ENCODE results near the gene LASP1NB.
"Not testable (repeated sequence)": the region's sequence is repeated elsewhere in the genome, so short reads cannot be mapped to it uniquely, and the experiment has no call there.

Gene LASP1NB

GRCh38 chr17:38920374-38921291 lies 4.8 kb upstream of the LASP1NB start:
- Histone ChIP-seq H3K4me3 (ENCODE audit: low read length) (no peak overlapping the region), H3K27ac (ENCODE audit: low read length) (no peak overlapping the region), H3K36me3 (ENCODE audit: control insufficient read depth, low read depth, low read length) (peaks cover 9% of the 10 kb centered on the region), H3K4me1 (ENCODE audit: control insufficient read depth, low read depth, low read length) (peaks cover 16% of the 10 kb centered on the region), H3K27me3 (ENCODE audit: control insufficient read depth, insufficient read depth, low read length) (no peaks in the 10 kb centered on the region), H3K9ac (ENCODE audit: low read length) (no peak overlapping the region), H3K9me3 (ENCODE audit: control insufficient read depth, low read depth, low read length) (no peaks in the 10 kb centered on the region)

- peaks cover 5% of the 10 kb centered on the region for H3K36me3 ChIP-seq (ENCODE audit: control insufficient read depth, low read depth, low read length)
- H3K9me3 ChIP-seq (ENCODE audit: control insufficient read depth, low read depth, low read length): no peaks in the 10 kb centered on the region
- H3K4me1 ChIP-seq (ENCODE audit: control insufficient read depth, low read depth, low read length): peaks cover 22% of the 10 kb centered on the region
- no peak overlapping the region for H3K9ac ChIP-seq (ENCODE audit: low read length)
- H3K27ac ChIP-seq (ENCODE audit: low read length): no peak overlapping the region
- no peaks in the 10 kb centered on the region for H3K27me3 ChIP-seq (ENCODE audit: control insufficient read depth, insufficient read depth, low read length)
- no peak overlapping the region for H3K4me3 ChIP-seq (ENCODE audit: low read length)
Observed at GRCh38 chr17:38921756-38922411, 3.5 kb upstream of the LASP1NB start.

DNA sequence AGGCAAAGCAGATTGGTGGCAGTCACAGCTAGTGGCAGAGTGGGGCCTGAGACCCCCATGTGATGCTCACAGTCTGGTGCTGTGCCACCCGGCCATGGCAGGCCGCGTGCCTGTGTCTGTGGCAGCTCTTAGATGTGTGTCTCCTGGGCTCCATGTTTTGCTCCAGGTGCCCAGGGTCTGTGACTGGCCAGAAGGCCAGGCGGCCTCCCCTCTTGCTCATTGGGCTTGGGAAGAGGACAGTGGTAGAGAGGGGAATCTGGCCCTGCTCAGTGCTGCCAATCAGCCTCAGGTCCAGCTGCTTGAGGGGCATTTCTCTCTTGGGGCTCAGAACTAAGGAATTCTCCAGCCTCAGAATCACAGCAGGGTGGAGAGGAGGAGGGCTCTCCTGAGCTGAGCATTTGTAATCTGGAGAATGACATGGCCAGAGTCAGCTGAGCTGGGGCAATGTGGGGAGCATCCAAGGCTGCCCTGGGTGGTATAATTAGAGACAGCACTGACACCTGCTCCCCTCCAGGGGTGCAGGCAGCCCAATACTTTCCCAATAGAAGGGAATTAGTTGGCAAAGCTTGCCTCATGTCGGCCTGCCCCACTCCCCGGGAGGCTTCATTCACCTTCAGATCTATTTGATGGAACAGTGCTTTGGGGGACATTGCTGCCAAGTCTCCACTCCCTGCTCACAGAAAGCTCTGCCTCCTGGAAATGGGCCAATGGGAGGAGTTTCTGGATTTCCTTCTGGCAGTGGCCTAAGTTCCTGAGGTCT lies 2.7 kb upstream of the LASP1NB start:
- H3K27ac ChIP-seq (ENCODE audit: low read length): no peak overlapping the region
- peaks cover 5% of the 10 kb centered on the region for H3K36me3 ChIP-seq (ENCODE audit: control insufficient read depth, low read depth, low read length)
- H3K4me3 ChIP-seq (ENCODE audit: low read length): no peak overlapping the region
- no peaks in the 10 kb centered on the region for H3K27me3 ChIP-seq (ENCODE audit: control insufficient read depth, insufficient read depth, low read length)
- H3K4me1 ChIP-seq (ENCODE audit: control insufficient read depth, low read depth, low read length): peaks cover 22% of the 10 kb centered on the region
- H3K9me3 ChIP-seq (ENCODE audit: control insufficient read depth, low read depth, low read length): no peaks in the 10 kb centered on the region
- no peak overlapping the region for H3K9ac ChIP-seq (ENCODE audit: low read length)

DNA sequence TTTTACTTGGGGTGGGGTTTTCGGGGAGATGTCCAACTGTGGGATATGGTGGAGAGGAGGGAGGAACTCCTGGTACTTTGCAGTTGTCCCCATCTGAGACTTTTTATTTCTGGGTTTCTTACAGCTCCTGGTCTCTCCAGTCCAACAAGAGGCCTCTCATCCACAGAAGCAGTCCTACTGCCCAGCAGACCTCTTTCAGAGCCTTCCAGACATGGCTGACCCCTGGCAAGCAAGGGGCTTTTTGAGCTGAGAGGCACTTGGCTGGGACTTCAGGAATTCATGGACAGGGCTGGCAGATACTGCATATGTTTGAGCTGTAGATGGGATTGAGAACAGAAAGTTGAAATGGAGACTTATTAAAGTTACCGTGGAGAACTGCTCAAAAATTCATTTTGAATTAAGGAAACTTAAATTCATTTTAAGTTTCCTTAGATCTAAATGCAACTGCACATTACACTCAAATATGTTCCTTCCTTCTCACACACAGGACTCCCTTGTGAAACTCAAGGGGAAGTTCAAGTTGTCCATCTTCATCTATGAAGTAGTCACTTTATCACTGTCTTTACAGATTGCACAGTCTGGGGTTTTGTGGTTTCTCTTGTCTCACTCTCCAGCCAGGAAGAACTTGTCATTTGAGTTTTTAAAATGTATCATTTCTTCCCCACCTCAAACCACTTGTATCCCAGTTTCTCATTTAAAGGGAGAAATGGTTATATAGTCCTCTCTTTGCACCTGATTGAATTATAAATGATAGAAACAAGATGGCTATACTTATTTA lies 1.1 kb downstream of the LASP1NB start:
- Histone ChIP-seq H3K9ac (ENCODE audit: low read length) (no peak overlapping the region), H3K4me1 (ENCODE audit: control insufficient read depth, low read depth, low read length) (peaks cover 22% of the 10 kb centered on the region), H3K27ac (ENCODE audit: low read length) (no peak overlapping the region), H3K9me3 (ENCODE audit: control insufficient read depth, low read depth, low read length) (no peaks in the 10 kb centered on the region), H3K4me3 (ENCODE audit: low read length) (peak overlapping the region; percentile 51), H3K36me3 (ENCODE audit: control insufficient read depth, low read depth, low read length) (no peaks in the 10 kb centered on the region), H3K27me3 (ENCODE audit: control insufficient read depth, insufficient read depth, low read length) (no peaks in the 10 kb centered on the region)

GRCh38 chr17:38930782-38931181 lies 5.4 kb downstream of the LASP1NB start:
- H3K4me3 ChIP-seq (ENCODE audit: low read length); H3K27ac ChIP-seq (ENCODE audit: low read length); H3K27me3 ChIP-seq (ENCODE audit: control insufficient read depth, insufficient read depth, low read length); H3K9me3 ChIP-seq (ENCODE audit: control insufficient read depth, low read depth, low read length); H3K9ac ChIP-seq (ENCODE audit: low read length); H3K4me1 ChIP-seq (ENCODE audit: control insufficient read depth, low read depth, low read length); H3K36me3 ChIP-seq (ENCODE audit: control insufficient read depth, low read depth, low read length): not testable (repeated sequence)

DNA sequence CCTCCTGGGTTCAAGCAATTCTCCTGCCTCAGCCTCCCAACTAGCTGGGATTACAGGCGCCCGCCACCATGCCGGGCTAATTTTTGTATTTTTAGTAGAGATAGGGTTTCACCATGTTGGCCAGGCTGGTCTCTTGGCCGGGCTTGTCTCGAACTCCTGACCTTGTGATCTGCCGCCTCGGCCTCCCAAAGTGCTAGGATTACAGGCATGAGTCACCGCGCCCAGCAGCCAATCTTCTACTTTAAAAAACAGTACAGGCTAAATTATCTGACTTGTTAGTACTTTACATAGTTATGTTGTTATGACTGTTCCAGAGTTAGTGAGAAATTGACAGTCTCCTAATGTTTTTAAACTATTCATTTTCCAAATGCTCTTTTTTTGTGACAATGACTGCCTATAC lies 8.5 kb downstream of the LASP1NB start:
- not testable (repeated sequence) for H3K36me3 ChIP-seq (ENCODE audit: control insufficient read depth, low read depth, low read length); H3K9me3 ChIP-seq (ENCODE audit: control insufficient read depth, low read depth, low read length); H3K4me3 ChIP-seq (ENCODE audit: low read length); H3K4me1 ChIP-seq (ENCODE audit: control insufficient read depth, low read depth, low read length); H3K9ac ChIP-seq (ENCODE audit: low read length); H3K27me3 ChIP-seq (ENCODE audit: control insufficient read depth, insufficient read depth, low read length); H3K27ac ChIP-seq (ENCODE audit: low read length)

DNA sequence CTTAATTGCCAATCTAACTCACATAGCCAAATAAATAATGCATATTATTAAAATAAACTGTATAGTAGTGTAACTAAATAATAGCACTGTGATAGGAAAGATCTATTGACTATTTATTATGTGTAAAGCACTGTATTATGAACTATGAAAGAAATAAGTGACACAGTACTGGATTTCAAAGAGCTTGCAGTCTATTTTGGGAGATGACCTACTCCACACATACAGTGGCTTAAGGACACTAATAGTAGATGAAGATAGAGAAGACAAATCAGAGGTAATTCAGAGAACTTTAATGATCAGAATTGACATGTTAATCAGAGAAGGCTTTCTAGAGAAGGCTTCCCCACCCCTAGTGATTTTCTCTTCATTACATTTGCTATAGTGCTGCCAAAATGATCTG lies 14.6 kb downstream of the LASP1NB start:
- Histone ChIP-seq H3K4me1 (ENCODE audit: control insufficient read depth, low read depth, low read length) (no peaks in the 10 kb centered on the region), H3K9ac (ENCODE audit: low read length) (no peak overlapping the region), H3K9me3 (ENCODE audit: control insufficient read depth, low read depth, low read length) (no peaks in the 10 kb centered on the region), H3K27ac (ENCODE audit: low read length) (no peak overlapping the region), H3K27me3 (ENCODE audit: control insufficient read depth, insufficient read depth, low read length) (no peaks in the 10 kb centered on the region), H3K36me3 (ENCODE audit: control insufficient read depth, low read depth, low read length) (no peaks in the 10 kb centered on the region), H3K4me3 (ENCODE audit: low read length) (no peak overlapping the region)

DNA sequence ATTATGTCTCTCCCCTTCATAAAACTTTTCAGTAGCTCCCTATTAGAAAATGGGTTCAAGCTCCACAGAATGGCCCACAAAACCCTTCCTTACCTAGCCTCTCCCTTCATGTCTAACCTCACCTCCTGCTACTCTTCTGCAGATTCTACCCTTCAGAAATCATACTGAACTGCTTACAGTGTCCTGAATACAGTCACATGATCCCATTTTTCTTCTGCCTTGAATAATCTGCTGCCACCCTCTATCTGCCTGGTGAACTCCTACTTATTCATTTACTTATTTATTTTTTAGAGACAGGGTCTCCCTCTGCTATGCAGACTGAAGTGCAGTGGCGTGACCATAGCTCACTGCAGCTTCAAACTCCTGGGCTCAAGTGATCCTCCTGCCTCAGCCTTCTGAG lies 15.0 kb downstream of the LASP1NB start:
- no peaks in the 10 kb centered on the region for H3K9me3 ChIP-seq (ENCODE audit: control insufficient read depth, low read depth, low read length)
- H3K4me3 ChIP-seq (ENCODE audit: low read length): no peak overlapping the region
- H3K27me3 ChIP-seq (ENCODE audit: control insufficient read depth, insufficient read depth, low read length): no peaks in the 10 kb centered on the region
- no peaks in the 10 kb centered on the region for H3K4me1 ChIP-seq (ENCODE audit: control insufficient read depth, low read depth, low read length)
- no peak overlapping the region for H3K27ac ChIP-seq (ENCODE audit: low read length)
- no peaks in the 10 kb centered on the region for H3K36me3 ChIP-seq (ENCODE audit: control insufficient read depth, low read depth, low read length)
- H3K9ac ChIP-seq (ENCODE audit: low read length): no peak overlapping the region

DNA sequence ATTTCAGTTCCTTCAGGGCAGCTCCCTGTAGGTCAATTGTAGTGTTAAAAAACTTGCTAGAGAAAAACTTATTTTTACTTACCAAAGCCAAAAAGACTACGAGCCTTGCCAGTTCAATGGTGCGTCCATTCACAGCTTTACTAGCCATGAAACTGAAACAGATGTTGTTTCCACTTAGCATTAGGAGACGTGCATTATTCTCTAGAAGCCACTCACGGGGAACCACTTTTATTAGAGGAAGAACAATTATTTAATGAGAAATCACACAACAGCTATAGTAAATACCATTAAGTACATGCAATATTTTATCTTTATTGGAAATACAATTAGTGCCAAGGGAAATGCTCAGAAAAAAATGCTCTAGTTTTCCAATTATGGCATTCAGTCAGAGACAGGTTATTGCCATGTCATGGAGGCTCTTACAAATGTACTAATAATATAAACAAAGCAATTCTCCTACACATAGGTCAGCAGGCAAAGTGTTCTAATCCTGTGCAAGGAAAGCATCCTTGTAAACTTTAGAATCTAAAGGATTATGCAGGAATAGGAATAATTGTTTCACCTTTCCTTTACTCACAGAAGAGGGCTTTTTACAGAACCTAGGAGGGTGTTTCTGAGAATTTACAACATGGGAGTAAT lies 17.4 kb downstream of the LASP1NB start:
- H3K9ac ChIP-seq (ENCODE audit: low read length): no peak overlapping the region
- no peaks in the 10 kb centered on the region for H3K9me3 ChIP-seq (ENCODE audit: control insufficient read depth, low read depth, low read length)
- H3K36me3 ChIP-seq (ENCODE audit: control insufficient read depth, low read depth, low read length): no peaks in the 10 kb centered on the region
- H3K27ac ChIP-seq (ENCODE audit: low read length): no peak overlapping the region
- H3K4me3 ChIP-seq (ENCODE audit: low read length): no peak overlapping the region
- no peaks in the 10 kb centered on the region for H3K27me3 ChIP-seq (ENCODE audit: control insufficient read depth, insufficient read depth, low read length)
- H3K4me1 ChIP-seq (ENCODE audit: control insufficient read depth, low read depth, low read length): no peaks in the 10 kb centered on the region

DNA sequence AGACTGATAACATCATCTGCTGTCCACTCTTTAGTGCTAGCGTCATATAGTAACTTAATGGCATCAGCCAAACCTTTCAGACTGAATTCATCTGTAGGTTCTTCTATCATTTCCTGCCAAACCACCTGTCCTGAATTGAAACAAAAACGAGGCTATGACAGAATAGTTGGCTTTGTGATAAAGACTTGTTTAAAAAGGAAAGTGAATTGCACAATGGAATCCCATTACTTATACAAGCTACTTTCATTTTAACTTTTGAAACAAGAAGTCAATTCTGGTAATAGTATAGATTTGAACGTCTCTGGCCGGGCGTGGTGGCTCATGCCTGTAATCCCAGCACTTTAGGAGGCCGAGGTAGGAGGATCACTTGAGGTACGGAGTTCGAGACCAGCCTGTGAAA lies 18.2 kb downstream of the LASP1NB start:
- Histone ChIP-seq H3K9ac (ENCODE audit: low read length) (no peak overlapping the region), H3K27ac (ENCODE audit: low read length) (no peak overlapping the region), H3K36me3 (ENCODE audit: control insufficient read depth, low read depth, low read length) (no peaks in the 10 kb centered on the region), H3K9me3 (ENCODE audit: control insufficient read depth, low read depth, low read length) (no peaks in the 10 kb centered on the region), H3K4me1 (ENCODE audit: control insufficient read depth, low read depth, low read length) (no peaks in the 10 kb centered on the region), H3K27me3 (ENCODE audit: control insufficient read depth, insufficient read depth, low read length) (no peaks in the 10 kb centered on the region), H3K4me3 (ENCODE audit: low read length) (no peak overlapping the region)

GRCh38 chr17:38947189-38947588 lies 21.8 kb downstream of the LASP1NB start:
- H3K4me3 ChIP-seq (ENCODE audit: low read length): no peak overlapping the region
- H3K9me3 ChIP-seq (ENCODE audit: control insufficient read depth, low read depth, low read length): no peaks in the 10 kb centered on the region
- no peaks in the 10 kb centered on the region for H3K4me1 ChIP-seq (ENCODE audit: control insufficient read depth, low read depth, low read length)
- no peaks in the 10 kb centered on the region for H3K36me3 ChIP-seq (ENCODE audit: control insufficient read depth, low read depth, low read length)
- no peak overlapping the region for H3K9ac ChIP-seq (ENCODE audit: low read length)
- no peaks in the 10 kb centered on the region for H3K27me3 ChIP-seq (ENCODE audit: control insufficient read depth, insufficient read depth, low read length)
- no peak overlapping the region for H3K27ac ChIP-seq (ENCODE audit: low read length)
